Kasumi-1 (cell line): ENCODE measurements around the gene N4BP2L1.

Experiments used
- DNase-seq, 2 experiments: peaks; one replicate each; lab custom pipeline; 2025; lab: John Stamatoyannopoulos, UW

The N4BP2L1 gene

DNA sequence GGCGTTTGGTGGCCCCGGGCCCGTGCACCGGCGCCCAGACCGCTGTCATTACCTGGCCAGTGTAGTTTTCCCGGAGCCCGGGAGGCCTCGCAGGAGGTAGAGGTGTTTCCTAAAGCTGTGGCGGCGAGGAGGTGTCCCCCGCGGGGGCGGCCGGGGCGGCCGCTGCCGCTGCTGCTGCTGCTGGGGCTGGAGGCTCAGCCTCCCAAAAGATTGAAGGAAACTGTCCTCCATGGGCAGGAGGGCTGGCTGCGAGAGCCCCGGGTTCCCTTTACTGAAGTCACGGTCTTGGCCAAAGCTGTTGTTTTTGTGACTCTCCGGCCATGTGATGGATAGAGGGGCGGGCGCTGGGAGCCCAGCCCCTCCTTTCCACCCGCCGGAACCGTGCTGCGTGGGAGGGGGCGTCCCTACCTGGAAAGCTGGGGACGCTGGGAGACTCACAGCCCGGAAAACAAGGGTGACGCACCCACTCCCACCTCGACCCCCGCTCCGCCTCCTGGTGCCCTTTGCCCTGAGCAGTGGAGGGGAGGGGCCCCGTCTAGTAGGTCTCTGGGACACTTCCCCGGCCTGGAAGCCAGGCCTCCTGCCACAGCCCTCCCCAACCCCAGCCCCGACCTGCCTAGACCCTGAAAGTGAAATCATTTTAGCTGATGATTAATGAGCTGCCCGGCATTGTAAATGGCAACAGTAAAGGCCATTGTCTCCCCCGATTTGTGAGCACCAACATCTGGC, at the start of gene N4BP2L1:
Gene N4BP2L1, minus strand, starts transcription at position 279 of the 729 bp plus-strand sequence. Its CDS starts 48 bp downstream, at position 231.
- peak in 1 of 2 experiments; percentile 4 for DNase-seq

DNA sequence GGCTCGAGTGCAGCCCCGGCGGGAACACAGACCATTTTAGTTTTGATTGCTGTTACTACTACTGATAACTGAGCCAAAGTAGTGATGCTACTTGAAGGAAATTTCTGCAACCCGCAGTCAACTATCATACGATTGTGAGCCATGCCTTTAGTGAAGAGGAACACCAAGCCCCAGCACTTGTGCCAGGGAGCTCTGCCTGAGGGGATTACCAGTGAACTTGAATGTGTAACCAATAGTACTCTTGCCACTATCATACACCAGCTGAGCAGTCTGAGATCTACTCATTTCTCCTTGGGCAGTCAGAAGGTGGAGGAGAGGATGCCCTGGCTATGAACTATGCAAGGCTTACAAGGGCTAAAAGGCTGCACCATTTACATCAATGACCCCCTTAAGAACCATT, 49.0 kb upstream of the N4BP2L1 start:
- no peak for DNase-seq

DNA sequence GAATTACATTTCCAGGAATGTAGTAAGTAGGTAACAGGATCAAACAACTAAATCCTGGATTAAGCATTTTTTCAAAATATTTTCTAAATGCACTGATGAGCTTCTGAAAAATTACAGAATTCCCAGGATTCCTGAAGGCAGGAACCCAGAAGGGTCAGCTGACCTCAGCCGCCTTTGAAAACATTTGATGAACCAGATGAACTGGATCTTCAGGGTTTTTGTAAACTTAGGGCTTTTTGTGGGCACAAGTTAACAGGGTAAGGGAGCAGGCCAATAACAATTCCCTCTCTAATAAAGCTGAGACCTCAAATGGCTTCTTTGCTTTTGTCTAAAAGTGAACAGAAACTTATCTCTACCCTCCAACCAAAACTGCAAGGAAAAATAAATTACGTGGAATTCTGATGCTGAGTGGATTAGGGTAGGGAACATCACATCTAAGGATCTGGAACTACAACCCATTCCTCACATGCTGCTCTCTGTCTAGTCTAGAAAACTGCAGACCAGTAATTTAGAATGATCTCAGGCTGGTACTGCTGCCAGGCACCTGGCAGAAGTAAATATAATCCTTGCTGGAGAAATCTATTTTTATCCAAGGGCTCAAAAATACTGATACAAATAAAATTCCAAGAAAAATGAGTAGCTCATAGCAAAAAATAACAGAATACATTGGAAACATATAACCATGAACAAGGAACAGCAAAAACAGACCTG, 48.2 kb upstream of the N4BP2L1 start:
- no peak for DNase-seq

DNA sequence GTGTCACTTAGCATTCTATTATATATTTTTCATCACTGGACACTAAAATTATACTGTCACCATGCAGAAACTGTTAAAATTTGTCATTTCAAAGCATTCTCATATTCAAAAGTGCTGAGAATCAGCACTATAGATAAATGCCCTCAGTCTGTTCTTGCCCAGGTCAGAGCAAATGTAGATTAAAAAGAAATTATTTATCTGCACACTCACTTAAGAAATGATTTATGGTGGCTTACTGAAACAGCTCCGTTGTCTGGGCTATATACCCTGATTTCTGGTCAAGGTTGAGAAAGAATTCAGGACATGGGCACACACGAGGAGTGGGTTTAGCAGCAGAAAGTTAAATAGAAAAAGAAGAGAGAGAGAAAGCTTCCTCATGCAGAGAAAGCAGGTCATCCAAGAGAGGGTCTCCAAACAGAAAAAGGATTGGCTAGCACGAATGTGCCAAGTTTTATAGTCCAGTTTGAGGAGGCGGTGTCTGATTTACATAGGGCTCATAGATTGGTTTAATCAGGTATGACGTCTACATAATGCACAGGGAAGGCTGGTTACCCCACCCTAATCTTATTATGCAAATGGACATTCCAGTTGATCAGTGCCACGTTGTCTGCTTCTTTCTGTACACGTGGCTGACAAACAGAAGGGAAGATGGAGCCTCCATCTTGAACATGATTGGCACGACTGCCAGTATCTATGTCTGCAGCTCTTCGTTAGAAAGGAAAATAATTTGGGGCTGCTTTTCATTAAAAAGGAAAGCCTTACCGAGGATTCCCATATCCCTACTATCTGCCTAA, 47.3 kb upstream of the N4BP2L1 start:
- no peak for DNase-seq

DNA sequence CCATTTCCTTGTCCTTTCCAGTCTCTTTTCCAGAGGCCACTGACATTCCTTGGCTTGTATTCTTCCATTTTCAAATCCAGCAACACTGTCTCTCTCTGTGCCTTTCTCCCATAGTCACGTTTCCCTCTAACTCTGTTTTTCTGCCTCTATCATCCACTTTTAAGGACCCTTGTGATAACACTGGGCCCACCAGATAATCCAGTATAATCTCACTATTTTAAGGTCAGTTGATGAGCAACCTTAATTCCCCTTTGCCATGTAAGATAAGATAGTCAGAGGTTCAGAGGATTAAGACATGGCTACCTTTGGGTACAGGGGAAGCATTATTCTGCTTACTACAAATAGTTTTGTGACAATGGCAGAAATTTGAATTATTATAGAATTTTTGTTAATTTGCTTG, 45.7 kb upstream of the N4BP2L1 start:
- no peak for DNase-seq

DNA sequence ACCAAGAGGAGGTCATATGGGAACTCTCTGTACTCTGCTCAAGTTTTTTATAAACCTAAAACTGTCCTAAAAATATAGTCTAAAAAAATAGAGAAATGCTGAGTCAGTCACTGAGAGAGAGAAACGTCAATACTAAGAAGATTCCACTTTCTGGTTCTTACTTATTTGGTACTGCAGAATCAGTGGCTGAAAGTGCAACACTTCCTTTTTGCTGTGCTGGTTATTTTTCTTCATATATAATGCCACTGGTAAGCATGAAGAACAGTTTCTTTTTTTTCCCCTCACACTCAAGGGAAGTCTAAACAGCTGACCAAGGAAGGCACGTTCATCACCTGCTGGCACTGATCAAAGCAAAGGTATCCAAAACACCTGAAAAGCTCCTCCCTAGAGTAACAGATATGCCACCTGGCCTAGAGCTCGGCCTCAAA, 44.3 kb upstream of the N4BP2L1 start:
- no peak for DNase-seq

DNA sequence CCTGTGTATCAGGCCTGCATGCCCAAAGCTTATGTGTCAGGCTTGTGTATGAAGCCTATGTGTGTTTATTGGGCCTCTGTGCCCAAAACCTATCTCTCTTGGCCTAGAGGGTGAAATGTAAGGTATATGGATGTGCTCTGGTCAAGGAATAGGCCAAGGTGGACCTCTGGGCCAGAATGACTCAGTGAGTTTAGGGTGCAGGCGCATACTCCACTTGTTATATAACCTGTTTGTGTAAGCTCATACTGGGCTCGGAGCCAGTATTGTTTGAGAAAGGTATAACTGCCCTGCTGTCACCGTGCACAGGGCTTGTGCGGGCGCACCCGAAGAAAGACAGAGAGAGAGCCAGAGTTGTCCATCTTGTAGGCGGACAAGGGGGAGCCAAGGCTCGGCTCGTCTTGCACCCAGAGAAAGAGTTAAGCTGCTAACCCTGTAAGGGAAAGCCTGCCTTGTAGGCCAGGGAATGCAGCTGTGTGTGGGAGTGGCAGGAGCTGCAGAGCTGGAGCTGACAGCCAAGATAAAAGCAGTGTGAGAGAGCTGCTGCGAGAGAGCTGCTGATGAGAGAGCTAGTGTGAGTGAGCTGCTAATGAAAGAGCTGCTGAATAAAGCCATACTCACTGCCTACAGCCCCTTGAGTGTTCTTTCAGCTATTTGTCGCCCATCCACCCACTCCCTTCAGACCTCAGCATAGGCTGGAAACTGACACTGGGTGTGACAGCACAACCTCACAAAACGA, 43.4 kb upstream of the N4BP2L1 start:
- DNase-seq = no peak

DNA sequence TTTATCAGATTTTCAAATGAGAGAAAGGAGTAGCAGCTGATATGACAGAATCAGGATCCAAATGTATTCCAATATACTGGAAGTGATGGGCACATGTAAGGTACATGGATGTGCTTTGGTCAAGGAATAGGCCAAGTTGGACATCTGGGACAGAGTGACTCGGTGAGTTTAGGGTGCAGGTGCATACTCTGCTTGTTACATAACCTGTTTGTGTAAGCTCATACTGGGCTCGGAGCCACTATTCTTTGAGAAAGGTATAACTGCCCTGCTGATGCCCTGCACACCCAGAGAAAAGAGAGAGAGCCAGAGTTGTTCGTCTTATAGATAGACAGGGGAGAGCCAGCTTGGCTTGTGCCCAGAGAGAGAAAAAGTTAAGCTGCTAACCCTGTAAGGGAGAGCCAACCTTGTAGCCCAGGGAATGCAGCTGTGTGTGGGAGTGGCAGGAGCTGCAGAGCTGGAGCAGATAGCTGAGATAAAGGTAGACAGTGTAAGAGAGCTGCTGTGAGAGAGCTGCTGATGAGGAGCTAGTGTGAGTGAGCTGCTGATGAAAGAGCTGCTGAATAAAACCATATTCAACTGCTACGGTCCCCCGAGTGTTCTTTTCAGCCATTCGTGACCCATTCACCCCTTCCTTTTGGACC, 40.7 kb upstream of the N4BP2L1 start:
- no peak for DNase-seq

DNA sequence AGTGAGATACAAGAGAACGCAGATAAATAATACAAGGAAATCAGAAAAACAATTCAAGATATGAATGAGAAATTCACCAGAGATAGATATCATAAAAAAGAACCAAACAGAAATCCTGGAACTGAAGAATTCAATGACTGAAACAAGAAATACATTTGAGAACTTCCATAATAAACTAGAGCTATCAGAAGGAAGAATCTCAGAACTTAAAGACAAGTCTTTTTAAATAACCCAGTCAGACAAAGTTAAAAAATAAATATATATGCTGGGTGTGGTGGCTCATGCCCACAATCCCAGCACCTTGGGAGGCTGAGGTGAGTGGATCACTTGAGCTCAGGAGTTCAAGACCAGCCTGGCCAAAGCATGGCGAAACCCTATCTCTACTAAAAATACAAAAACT, 28.7 kb upstream of the N4BP2L1 start:
- no peak for DNase-seq

DNA sequence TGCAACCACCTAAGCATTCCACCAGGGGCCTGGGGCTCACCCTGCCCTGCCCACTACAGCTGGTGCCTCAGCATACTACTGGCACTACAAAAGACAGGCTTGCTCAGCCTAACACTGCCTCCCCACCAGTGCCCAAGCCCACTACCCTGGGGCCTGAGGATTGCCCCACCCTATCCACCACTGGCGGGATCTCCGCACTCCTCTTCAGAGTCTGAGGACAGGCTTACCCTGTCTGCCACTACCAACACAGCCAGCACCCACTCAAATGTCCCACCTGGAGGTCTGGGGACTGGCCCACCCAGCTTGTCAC, 27.6 kb upstream of the N4BP2L1 start:
- no peak for DNase-seq

DNA sequence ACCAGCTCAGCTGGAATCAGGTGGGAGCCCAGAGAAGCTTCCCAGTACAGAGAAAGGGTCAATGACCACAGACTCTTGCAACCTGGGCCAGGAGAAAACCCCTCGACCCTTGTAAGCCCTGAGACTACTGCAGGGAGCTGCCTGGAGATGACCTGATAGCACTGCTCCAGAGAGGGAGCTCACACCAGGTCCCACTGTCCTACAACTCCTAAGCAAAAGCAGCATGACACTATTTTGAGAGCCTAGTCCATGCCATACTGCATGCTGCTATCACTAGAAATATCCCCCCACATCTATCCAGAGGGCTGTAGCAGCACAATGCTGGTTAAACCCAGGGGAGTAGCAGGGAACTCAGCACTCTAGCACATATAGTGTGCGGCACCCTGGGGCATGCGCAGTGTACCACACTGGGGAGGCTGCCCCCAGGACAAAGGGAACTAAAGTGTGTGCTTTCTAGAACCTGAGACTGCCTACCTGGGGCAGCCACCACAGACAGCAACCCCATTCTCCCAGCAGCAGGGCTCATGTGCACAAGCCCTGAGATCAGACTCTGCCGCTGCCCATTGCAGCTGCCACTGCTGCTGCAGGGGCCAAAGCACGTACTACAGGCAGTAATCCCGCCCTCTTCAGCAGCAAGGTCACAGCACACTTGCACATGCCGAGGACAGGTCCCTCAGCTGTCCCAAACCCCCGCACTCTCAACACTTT, 27.1 kb upstream of the N4BP2L1 start:
- no peak for DNase-seq

DNA sequence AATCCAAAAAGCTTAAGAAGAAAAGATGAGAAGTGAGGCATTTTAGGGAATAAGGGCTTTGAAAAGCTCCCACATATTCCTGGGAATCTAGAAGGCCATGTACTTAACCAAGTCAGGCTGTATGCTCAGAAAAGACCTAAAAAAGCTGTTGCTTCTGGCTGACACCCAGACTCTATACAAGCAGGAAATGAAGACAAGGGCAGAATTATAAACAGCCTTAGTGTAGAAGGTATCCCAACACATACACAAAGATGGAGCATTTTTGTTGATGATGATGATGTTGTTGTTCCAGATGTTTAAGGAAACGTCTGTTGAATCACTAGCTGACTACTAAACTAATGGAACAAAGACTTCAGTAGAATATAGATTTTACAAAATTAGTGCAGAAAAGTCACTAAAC, 26.1 kb upstream of the N4BP2L1 start:
- DNase-seq = no peak

DNA sequence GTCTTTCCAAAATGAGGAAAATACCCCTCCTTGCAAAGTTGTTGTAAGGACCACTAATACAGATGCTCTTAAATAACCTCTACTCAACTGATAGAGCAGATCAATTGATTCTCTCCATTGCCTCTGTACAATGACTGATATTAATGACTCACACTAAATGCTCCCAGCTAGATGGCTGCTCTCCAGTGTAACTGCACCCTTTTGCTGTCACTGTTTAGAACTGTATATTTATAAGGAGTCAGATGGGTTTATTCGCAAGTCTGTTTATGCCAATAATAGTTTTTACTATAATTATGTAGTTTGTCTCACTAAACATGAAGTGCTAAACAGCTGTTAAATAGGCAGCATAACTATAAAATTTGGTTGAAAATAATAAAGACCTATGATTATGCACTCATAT, 21.0 kb upstream of the N4BP2L1 start:
- no peak for DNase-seq

DNA sequence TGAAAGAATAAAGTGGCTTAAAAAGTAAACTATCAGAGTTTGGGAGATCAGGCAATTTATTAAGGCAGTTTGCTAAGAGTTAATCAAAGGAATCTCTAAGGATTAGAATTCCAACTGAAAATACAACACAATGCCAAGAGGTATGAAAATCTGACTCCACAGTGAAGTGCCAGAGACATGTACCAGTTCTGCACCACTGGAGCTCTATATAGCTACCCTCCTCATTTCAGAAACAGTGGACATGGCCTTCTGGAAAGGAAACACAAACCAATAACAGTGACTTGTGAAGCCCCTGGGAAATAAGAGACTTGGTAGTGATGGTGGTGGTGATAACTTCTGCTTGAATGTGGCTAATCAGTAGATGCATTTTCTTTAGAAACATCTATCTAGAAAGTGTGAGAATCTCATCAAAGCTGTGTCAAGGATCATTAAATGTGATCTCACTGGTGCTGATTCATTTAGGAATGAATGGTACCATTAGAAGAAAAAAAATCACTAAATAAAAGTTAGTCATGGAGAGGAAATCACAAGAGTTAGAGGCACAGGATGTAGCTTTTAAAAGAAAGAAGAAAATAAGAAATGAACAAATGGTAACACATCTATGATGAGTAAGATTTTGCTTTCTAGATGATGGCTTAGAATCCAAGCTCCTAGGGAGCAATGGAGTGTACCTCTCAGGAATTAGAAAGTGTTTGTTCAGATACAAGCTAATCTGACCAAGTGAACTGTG, 20.1 kb upstream of the N4BP2L1 start:
- no peak for DNase-seq

DNA sequence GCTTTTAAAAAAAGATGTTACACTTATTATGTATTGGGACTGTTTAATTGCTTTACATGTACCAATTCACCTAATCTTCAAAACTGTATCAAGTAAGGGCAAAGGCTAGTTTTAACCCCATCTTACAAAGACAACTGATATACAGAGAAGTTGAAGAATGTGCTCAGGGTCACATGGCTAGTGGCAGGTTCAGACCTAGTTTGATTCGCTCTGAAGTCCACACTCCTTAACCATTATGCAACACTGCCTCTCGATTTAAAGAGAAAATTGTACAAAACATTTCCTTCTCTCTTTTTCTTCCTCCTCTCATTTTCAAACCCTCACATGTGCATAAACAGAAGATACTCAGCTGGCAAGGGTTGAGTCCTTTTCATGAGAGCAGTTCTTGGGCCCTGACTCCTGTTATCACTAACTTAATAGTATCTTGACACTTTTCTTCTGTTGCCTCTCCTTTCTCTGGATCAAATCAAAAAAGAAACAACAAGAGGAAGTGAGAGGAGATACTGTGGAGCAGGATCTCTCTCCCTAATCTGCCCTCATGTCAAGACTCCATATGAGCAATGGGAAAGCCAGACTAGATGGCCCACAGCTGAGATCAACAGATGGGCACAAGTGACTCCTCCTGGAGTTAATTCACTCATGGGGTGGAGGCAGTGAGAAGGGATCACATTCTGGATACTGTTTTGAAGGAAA, 19.0 kb upstream of the N4BP2L1 start:
- DNase-seq = no peak

DNA sequence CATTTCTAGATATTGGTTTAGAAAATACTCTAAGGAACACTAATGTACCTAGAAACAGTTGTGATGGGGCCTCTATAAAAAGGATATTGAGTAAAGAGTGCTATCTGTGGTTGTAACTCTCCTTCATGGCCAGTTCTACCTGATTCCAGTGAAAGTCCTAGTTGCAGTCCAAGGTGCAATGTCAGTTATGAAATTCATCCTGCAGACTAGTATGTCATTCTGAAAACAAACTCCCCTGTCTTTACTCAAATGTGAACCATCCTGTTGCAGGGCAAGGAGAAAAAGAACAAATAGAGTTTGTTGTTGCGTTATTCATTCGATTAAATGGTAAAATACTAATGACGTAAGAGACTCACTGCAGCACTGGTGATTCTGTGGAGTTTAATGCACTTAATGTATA, 18.3 kb upstream of the N4BP2L1 start:
- DNase-seq = no peak

DNA sequence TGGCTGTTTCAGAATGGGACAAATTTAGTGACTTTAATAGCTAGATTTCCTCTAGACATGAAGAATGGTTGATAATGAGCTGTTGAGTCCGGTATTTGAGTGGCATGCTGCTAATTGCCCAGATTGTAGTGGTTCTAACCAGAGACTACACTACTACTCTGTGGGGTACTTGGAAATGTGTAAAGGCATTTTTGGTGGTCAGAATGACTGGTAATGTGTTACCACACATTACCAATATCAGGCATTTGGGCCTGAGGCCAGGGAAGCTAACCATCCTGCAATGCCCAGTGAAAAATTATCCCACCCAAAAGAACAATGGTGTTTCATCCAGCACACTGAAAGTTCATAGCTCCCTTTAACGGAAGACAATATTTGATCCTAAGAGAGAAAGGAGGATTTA, 17.5 kb upstream of the N4BP2L1 start:
- no peak for DNase-seq

DNA sequence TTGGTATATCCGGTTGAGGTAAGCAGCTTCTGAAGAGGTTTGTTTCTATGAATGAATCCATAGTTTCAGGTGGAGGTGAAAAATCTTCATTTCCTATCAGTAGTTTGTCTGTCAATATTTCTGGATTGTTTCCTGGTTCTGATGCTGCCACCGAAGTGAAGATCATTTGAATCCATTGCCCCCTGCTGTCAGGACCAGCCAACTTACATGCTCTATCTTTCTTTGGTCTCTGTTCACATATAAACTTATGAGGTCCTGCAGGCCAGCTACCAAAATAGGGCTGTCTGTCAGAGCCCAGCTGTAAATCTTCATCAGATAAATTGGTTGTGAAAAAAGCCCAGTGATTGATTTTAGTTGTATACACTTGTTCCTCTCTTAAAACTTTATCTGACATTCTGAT, 15.2 kb upstream of the N4BP2L1 start:
- peak; percentile 34 to 35 for DNase-seq

DNA sequence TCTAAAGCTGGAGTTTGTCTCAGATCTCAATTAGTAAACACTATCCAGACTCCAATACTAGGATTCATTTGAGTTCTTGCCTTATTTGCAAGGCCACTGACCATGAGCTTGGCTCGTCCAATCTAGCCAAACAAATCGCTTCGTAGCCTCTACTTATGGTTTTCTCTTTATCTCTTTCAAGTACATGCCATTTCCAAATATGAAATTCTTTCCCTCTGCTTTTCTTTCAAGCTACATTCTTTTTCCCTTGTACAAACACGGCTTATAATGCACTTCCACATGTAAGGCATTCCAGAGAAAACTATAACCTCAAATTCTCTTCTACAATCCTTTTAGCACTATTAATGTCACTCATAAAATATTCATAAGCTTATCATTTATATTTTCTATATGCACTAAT, 10.9 kb upstream of the N4BP2L1 start:
- no peak for DNase-seq

DNA sequence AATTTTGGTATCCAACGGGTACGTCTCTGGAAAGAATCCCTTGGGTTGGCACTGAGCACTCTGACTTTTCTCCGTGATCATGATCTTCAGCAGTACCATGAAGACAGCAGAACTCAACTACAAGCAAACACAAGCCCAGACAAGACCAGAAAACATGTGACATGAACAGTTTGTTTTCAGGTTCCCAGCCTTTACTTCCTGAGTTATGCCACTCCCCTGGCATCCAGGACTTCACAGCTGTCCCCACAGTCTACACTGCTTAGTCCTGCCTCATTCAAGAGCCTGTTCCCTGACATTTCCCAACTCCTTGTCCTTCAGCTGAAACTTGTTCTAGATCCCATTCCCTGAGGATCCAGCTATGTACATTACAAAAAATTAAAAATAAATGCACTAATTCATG, 4.9 kb upstream of the N4BP2L1 start:
- no peak for DNase-seq
